ENCODE results near the gene MYH10.

MYH10 gene

GRCh38 chr17:8469964-8470363, 160.6 kb downstream of the MYH10 start:
- DNase-seq: no peak

- no peak for DNase-seq
These were observed 161.5 kb downstream of the MYH10 start for GRCh38 chr17:8468980-8469379.

- DNase-seq: no peak
These were observed 162.4 kb downstream of the MYH10 start for GRCh38 chr17:8468127-8468526.

- no peak for DNase-seq
These were observed 163.0 kb downstream of the MYH10 start for GRCh38 chr17:8467527-8467926.

- no peak for DNase-seq
These were observed 163.7 kb downstream of the MYH10 start for GRCh38 chr17:8466873-8467272.

GRCh38 chr17:8466456-8466855, 164.1 kb downstream of the MYH10 start:
- no peak for DNase-seq

- DNase-seq: no peak
These were observed 164.8 kb downstream of the MYH10 start for GRCh38 chr17:8465759-8466158.

GRCh38 chr17:8465356-8465755, 165.2 kb downstream of the MYH10 start:
- DNase-seq: no peak

- DNase-seq: no peak
These were observed 165.6 kb downstream of the MYH10 start for GRCh38 chr17:8464941-8465340.

- DNase-seq: no peak
These were observed 167.4 kb downstream of the MYH10 start for GRCh38 chr17:8463099-8463498.

GRCh38 chr17:8462564-8462963, 168.0 kb downstream of the MYH10 start:
- no peak for DNase-seq

GRCh38 chr17:8459831-8460230, 170.7 kb downstream of the MYH10 start:
- DNase-seq: no peak

- no peak for DNase-seq
These were observed 171.4 kb downstream of the MYH10 start for GRCh38 chr17:8459107-8459506.

GRCh38 chr17:8458128-8458527, 172.4 kb downstream of the MYH10 start:
- no peak for DNase-seq

- DNase-seq: no peak
These were observed 174.8 kb downstream of the MYH10 start for GRCh38 chr17:8455665-8456209.

GRCh38 chr17:8453326-8453725, 177.2 kb downstream of the MYH10 start:
- no peak for DNase-seq

- DNase-seq: no peak
These were observed 178.5 kb downstream of the MYH10 start for GRCh38 chr17:8451933-8452614.

GRCh38 chr17:8448310-8448709, 182.2 kb downstream of the MYH10 start:
- DNase-seq: no peak

- DNase-seq: no peak
These were observed 182.7 kb downstream of the MYH10 start for GRCh38 chr17:8447799-8448198.

GRCh38 chr17:8445536-8445935, 185.0 kb downstream of the MYH10 start:
- no peak for DNase-seq

- no peak for DNase-seq
These were observed 186.0 kb downstream of the MYH10 start for GRCh38 chr17:8444494-8444893.

- DNase-seq: no peak
These were observed 186.8 kb downstream of the MYH10 start for GRCh38 chr17:8443756-8444155.

GRCh38 chr17:8442310-8442709, 188.2 kb downstream of the MYH10 start:
- no peak for DNase-seq

GRCh38 chr17:8441690-8442089, 188.8 kb downstream of the MYH10 start:
- DNase-seq: no peak

GRCh38 chr17:8439681-8440080, 190.8 kb downstream of the MYH10 start:
- no peak for DNase-seq
